ENCODE data around the gene HSD17B7. TPM values are rescaled to one million over a fixed set of nuclear protein-coding genes. Genes with fewer than 3 reads are reported as not detected.

Gene HSD17B7
- total and polyA plus RNA-seq, 2 of the 13 experiments (the other 11 are each of a cell fraction or from before 2014, with no cell fraction given) = 43.9 to 84.9 TPM

- TF ChIP-seq ZBTB20 (CRISPR knock-in tag; IDR thresholded peaks at IDR 0.05; ENCODE audit: borderline replicate concordance, low read depth) = no peak
Measured at GRCh38 chr1:162765788-162766187, 24.7 kb upstream of the HSD17B7 start (continued).

GRCh38 chr1:162772571-162773154, 17.8 kb upstream of the HSD17B7 start:
- FAIRE-seq = no peak
- TF ChIP-seq ZNF569 (CRISPR knock-in tag; IDR thresholded peaks at IDR 0.05; ENCODE audit: borderline replicate concordance) (no peak), ZBTB37 (CRISPR knock-in tag; IDR thresholded peaks at IDR 0.05) (no peak), PAX8 (CRISPR knock-in tag; IDR thresholded peaks at IDR 0.05; ENCODE audit: borderline replicate concordance) (no peak), GABPA (IDR thresholded peaks at IDR 0.05; ENCODE audit: low read depth, low read length) (no peak), GABPA (CRISPR knock-in tag; IDR thresholded peaks at IDR 0.05; ENCODE audit: low read depth) (no peak), ZMYM4 (CRISPR knock-in tag; IDR thresholded peaks at IDR 0.05) (no peak), ZHX1 (CRISPR knock-in tag; IDR thresholded peaks at IDR 0.05; ENCODE audit: low read depth) (no peak), FIP1L1 (IDR thresholded peaks at IDR 0.05; ENCODE audit: borderline replicate concordance, insufficient read depth, low read depth, low read length) (no peak), KDM4B (CRISPR knock-in tag; IDR thresholded peaks at IDR 0.05) (no peak), ZBTB38 (CRISPR knock-in tag; IDR thresholded peaks at IDR 0.05) (no peak), FOXA1 (IDR thresholded peaks at IDR 0.05) (no peak), FOXA1 (CRISPR knock-in tag; IDR thresholded peaks at IDR 0.05) (no peak), SCMH1 (CRISPR knock-in tag; IDR thresholded peaks at IDR 0.05; ENCODE audit: borderline replicate concordance) (no peak), TRIM24 (CRISPR knock-in tag; IDR thresholded peaks at IDR 0.05) (no peak), SAP130 (CRISPR knock-in tag; IDR thresholded peaks at IDR 0.05; ENCODE audit: low read depth) (no peak), ZNF256 (CRISPR knock-in tag; conservative IDR thresholded peaks at IDR 0.05) (no peak), ZSCAN25 (CRISPR knock-in tag; IDR thresholded peaks at IDR 0.05) (no peak)
- TF ChIP-seq, protein P1, sequence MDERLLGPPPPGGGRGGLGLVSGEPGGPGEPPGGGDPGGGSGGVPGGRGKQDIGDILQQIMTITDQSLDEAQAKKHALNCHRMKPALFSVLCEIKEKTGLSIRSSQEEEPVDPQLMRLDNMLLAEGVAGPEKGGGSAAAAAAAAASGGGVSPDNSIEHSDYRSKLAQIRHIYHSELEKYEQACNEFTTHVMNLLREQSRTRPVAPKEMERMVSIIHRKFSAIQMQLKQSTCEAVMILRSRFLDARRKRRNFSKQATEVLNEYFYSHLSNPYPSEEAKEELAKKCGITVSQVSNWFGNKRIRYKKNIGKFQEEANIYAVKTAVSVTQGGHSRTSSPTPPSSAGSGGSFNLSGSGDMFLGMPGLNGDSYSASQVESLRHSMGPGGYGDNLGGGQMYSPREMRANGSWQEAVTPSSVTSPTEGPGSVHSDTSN (CRISPR knock-in tag; IDR thresholded peaks at IDR 0.05) = no peak
- no peak for ATAC-seq
- H4K20me1 ChIP-seq (ENCODE audit: insufficient read depth, low read length) = no peaks in the 10 kb centered on the region
- H3K79me2 ChIP-seq (ENCODE audit: insufficient read depth, low read length) = no peaks in the 10 kb centered on the region
- BruUV-seq (replicated peaks) = no TSS peak
- intact Hi-C loops (cut with micrococcal nuclease; ENCODE audit: unreplicated experiment) = no loop called here
- no peak overlapping the region for H2AFZ ChIP-seq (ENCODE audit: low read length)
- H3K9me3 ChIP-seq (ENCODE audit: low read length) = no peaks in the 10 kb centered on the region
- no peak for DNase-seq (ENCODE audit: low spot score)
- no peaks in the 10 kb centered on the region for H3K27me3 ChIP-seq (ENCODE audit: control insufficient read depth in 1 of 2, insufficient read depth in 2 of 2, low read length in 2 of 2)
- in situ Hi-C loops (cut with HindIII; ENCODE audit: extremely low pct_ligation_motif_present, low pct_unique_long_range_greater_than_20kb) = no loop called here
- H3K36me3 ChIP-seq (replicated peaks in 1 of 2; ENCODE audit: control insufficient read depth in 1 of 2, insufficient read depth in 2 of 2, low read length in 2 of 2) = no peaks in the 10 kb centered on the region
- ChIA-PET POLR2A (no interaction called here), CTCF (ENCODE audit: low intra/inter-chr PET ratio, low total read pairs) (no interaction called here)
- H3K4me3 ChIP-seq (replicated peaks in 1 of 3; ENCODE audit: insufficient read depth in 1 of 3, low read depth in 2 of 3, low read length in 3 of 3) = no peak overlapping the region
- no peak overlapping the region for H3K27ac ChIP-seq (ENCODE audit: extremely low read length, insufficient read depth, low read length)
- H3K4me1 ChIP-seq (ENCODE audit: insufficient read depth, low read length) = no peaks in the 10 kb centered on the region
- WGBS (ENCODE audit: low lambda C conversion rate) = 85% methylated on average over 4 of the region's 4 CpGs
- H3K4me2 ChIP-seq (ENCODE audit: low read depth, low read length) = no peak overlapping the region
- H3K9ac ChIP-seq (ENCODE audit: insufficient read depth, low read depth, low read length) = no peak overlapping the region
